HCT116 (cell line): ENCODE data around the gene SGSM2. TPM values are rescaled to one million over a fixed set of nuclear protein-coding genes. Genes with fewer than 3 reads are reported as not detected.

Source experiments
- ATAC-seq: fragments of 200-7000 bp; cut with Tn5 transposase; 2 replicates; pipeline ENCODE4 v1.9.1; 2020; ENCODE audit warnings: mild to moderate bottlenecking, moderate library complexity
- BruUV-seq: library from RNA; stranded (reverse); fragments of 400-500 nt; replicated peaks from 2 replicates; lab custom pipeline; 2021; lab: Mats Ljungman, UMichigan
- CTCF ChIA-PET: fragments of 300-600 bp; sonication (Branson Sonifier 250); formaldehyde crosslinking; loops from one replicate; lab custom pipeline; 2021; ENCODE audit warnings: antibody characterized with exemption; lab: Charles Lee
- POLR2A ChIA-PET: fragments of 300-600, 350-600 bp; sonication (Branson Sonifier 250); formaldehyde crosslinking; loops from one replicate; lab custom pipeline; 2021; ENCODE audit warnings: antibody characterized with exemption; lab: Charles Lee
- RAD21 ChIA-PET, 2 experiments: fragments of 300-600 bp; sonication (Branson Sonifier 250); formaldehyde crosslinking; loops; one replicate each; lab custom pipeline; 2023; ENCODE audit warnings: low total read pairs in 2 of 2; ENCODE audit not compliant: uncharacterized antibody in 2 of 2, unreplicated experiment in 2 of 2, low non-redundant PET in 1 of 2; lab: Charles Lee
- DNase-seq: peaks from one replicate; pipeline ENCODE4 v3.0.0-alpha.2; 2010; ENCODE audit warnings: low read depth, low spot score
- H2AFZ ChIP-seq: fragments of 200-600 bp; shearing (Covaris generic), sonication (generic); 2 replicates; pipeline ENCODE4 v1.6.1; 2017; ENCODE audit warnings: low read depth, mixed run types, mixed read lengths, antibody characterized with exemption, low read length; ENCODE audit not compliant: poor library complexity, severe bottlenecking
- H3K27ac ChIP-seq: 2 replicates; pipeline ENCODE4 v1.5.1; 2012; ENCODE audit warnings: low read depth, low read length
- H3K27me3 ChIP-seq: fragments of 200-600 bp; sonication (generic); 2 replicates; pipeline ENCODE4 v1.6.1; 2016; ENCODE audit warnings: mixed run types, low read length, mixed read lengths; ENCODE audit not compliant: insufficient read depth
- H3K36me3 ChIP-seq, 2 experiments: fragments of 200-500 bp in 1 of 2; fragments of 200-600 bp in 1 of 2; sonication (Bioruptor generic) in 1 of 2; sonication (generic) in 1 of 2; 2 replicates each; pipeline versions ENCODE4 v1.5.1 to v1.6.1; 2014 to 2016; ENCODE audit warnings: low read length in 2 of 2, inconsistent platforms in 1 of 2, mixed read lengths in 1 of 2, mixed run types in 1 of 2; ENCODE audit not compliant: insufficient read depth in 2 of 2, control insufficient read depth in 1 of 2
- H3K4me1 ChIP-seq, 2 experiments: fragments of 200-600 bp in 1 of 2; sonication (generic) in 1 of 2; 2 replicates each; pipeline versions ENCODE4 v1.5.1 to v1.6.1; 2012 to 2017; ENCODE audit warnings: low read length in 2 of 2, inconsistent platforms in 1 of 2, mild to moderate bottlenecking in 1 of 2, mixed read lengths in 1 of 2, mixed run types in 1 of 2, moderate library complexity in 1 of 2; ENCODE audit not compliant: insufficient read depth in 2 of 2, control insufficient read depth in 1 of 2
- H3K4me2 ChIP-seq: fragments of 200-600 bp; sonication (generic); 2 replicates; pipeline ENCODE4 v1.6.1; 2017; ENCODE audit warnings: mixed run types, low read length, mixed read lengths
- H3K4me3 ChIP-seq, 2 experiments: fragments of 200-600 bp in 1 of 2; sonication (generic) in 1 of 2; replicated peaks in 1 of 2; 2 replicates each; pipeline ENCODE4 v1.5.1; 2011 to 2016; ENCODE audit warnings: low read length in 2 of 2, control low read depth in 1 of 2, low read depth in 1 of 2, mild to moderate bottlenecking in 1 of 2, mixed read lengths in 1 of 2, mixed run types in 1 of 2
- H3K79me2 ChIP-seq: fragments of 200-600 bp; sonication (generic); 2 replicates; pipeline ENCODE4 v1.6.1; 2017; ENCODE audit warnings: mild to moderate bottlenecking, mixed run types, low read length, moderate library complexity, mixed read lengths; ENCODE audit not compliant: insufficient read depth
- H3K9ac ChIP-seq: fragments of 200-600 bp; sonication (generic); 2 replicates; pipeline ENCODE4 v1.6.1; 2016; ENCODE audit warnings: low read length, mixed read lengths
- H3K9me2 ChIP-seq: fragments of 200-600 bp; sonication (generic), shearing (Covaris generic); 2 replicates; pipeline ENCODE4 v1.6.1; 2017; ENCODE audit warnings: mixed run types, mild to moderate bottlenecking, moderate library complexity; ENCODE audit not compliant: insufficient read depth
- H3K9me3 ChIP-seq, 2 experiments: fragments of 200-500 bp in 1 of 2; fragments of 200-600 bp in 1 of 2; sonication (Bioruptor generic) in 1 of 2; sonication (generic) in 1 of 2; 2 replicates each; pipeline ENCODE4 v1.6.1; 2014 to 2017; ENCODE audit warnings: low read length in 2 of 2, mixed read lengths in 2 of 2, inconsistent platforms in 1 of 2, low read depth in 1 of 2, mild to moderate bottlenecking in 1 of 2, mixed run types in 1 of 2, moderate library complexity in 1 of 2; ENCODE audit not compliant: control insufficient read depth in 1 of 2, insufficient read depth in 1 of 2
- H4K20me1 ChIP-seq: fragments of 200-600 bp; sonication (generic), shearing (Covaris generic); 2 replicates; pipeline ENCODE4 v1.6.1; 2017; ENCODE audit warnings: mixed run types, mild to moderate bottlenecking, moderate library complexity; ENCODE audit not compliant: insufficient read depth
- CBX3 ChIP-seq: IDR thresholded peaks from 2 replicates; pipeline ENCODE4 v1.6.1; 2012; ENCODE audit warnings: low read depth
- EGR1 ChIP-seq: IDR thresholded peaks from 2 replicates; pipeline ENCODE4 v1.6.1; 2012; ENCODE audit warnings: low read depth
- ELF1 ChIP-seq: IDR thresholded peaks from 2 replicates; pipeline ENCODE4 v1.6.1; 2012; ENCODE audit warnings: low read depth, borderline replicate concordance
- EZH2 ChIP-seq: fragments of 200-600 bp; sonication (generic); IDR thresholded peaks from 2 replicates; pipeline ENCODE4 v1.6.1; 2017; ENCODE audit warnings: antibody characterized with exemption, mixed run types
- POLR2A ChIP-seq: IDR thresholded peaks from 2 replicates; pipeline ENCODE4 v1.7.0; 2011; ENCODE audit warnings: borderline replicate concordance; ENCODE audit not compliant: insufficient read depth, insufficient read length; ENCODE audit errors: extremely low read depth
- POLR2AphosphoS5 ChIP-seq: IDR thresholded peaks from 2 replicates; pipeline ENCODE4 v1.6.1; 2011; ENCODE audit warnings: mild to moderate bottlenecking, low read depth, low read length, moderate library complexity
- REST ChIP-seq: IDR thresholded peaks from 2 replicates; pipeline ENCODE4 v1.6.1; 2012; ENCODE audit warnings: low read depth
- SP1 ChIP-seq: IDR thresholded peaks from 2 replicates; pipeline ENCODE4 v1.6.1; 2012; ENCODE audit warnings: low read depth
- SRF ChIP-seq: IDR thresholded peaks from 2 replicates; pipeline ENCODE4 v1.6.1; 2012; ENCODE audit warnings: low read depth
- YY1 ChIP-seq: IDR thresholded peaks from 2 replicates; pipeline ENCODE4 v1.6.1; 2011; ENCODE audit warnings: low read length, low read depth, moderate library complexity, mild to moderate bottlenecking; ENCODE audit not compliant: insufficient replicate concordance; ENCODE audit errors: extremely low read depth
- intact Hi-C: fragments of 100-400 bp; cut with micrococcal nuclease; formaldehyde crosslinking; loops from 2 replicates; pipeline ENCODE4 v1.10.0; 2022
- total RNA-seq: library from RNA; stranded (reverse); gene quantifications from one replicate; pipeline ENCODE4 v1.2.1, GENCODE V29; 2021; ENCODE audit not compliant: unreplicated experiment
- TF ChIP-seq, protein P1 (sequence below), 3 experiments: fragments of 200-600 bp in 1 of 3; sonication (generic) in 1 of 3; IDR thresholded peaks in 2 of 3; conservative IDR thresholded peaks in 1 of 3; 2 replicates each; pipeline ENCODE4 v1.5.1; 2012 to 2017; ENCODE audit warnings: low read depth in 2 of 3, low read length in 2 of 3, antibody characterized with exemption in 1 of 3, borderline replicate concordance in 1 of 3, control low read depth in 1 of 3, mild to moderate bottlenecking in 1 of 3, mixed read lengths in 1 of 3, mixed run types in 1 of 3, moderate library complexity in 1 of 3; ENCODE audit not compliant: insufficient read depth in 1 of 3

SGSM2 gene
- total RNA-seq, 1 experiment from 2014 or later: 68.1 TPM

GRCh38 chr17:2372180-2372579, 34.9 kb downstream of the SGSM2 start:
- Histone ChIP-seq H3K4me2 (no peak overlapping the region), H3K27me3 (no peaks in the 10 kb centered on the region), H3K4me1 (no peaks in the 10 kb centered on the region), H3K36me3 (peaks cover 0 to 2% of the 10 kb centered on the region in 2 experiments; a peak in 2 of 4 replicates), H2AFZ (no peak overlapping the region), H3K27ac (no peak overlapping the region), H3K9me3 (no peaks in the 10 kb centered on the region), H4K20me1 (no peaks in the 10 kb centered on the region), H3K9ac (no peak overlapping the region), H3K4me3 (no peak overlapping the region), H3K79me2 (no peaks in the 10 kb centered on the region), H3K9me2 (no peaks in the 10 kb centered on the region)
- ChIA-PET POLR2A (no interaction called here), RAD21 (no interaction called here), CTCF (no interaction called here)
- TF ChIP-seq ELF1 (no peak), EGR1 (no peak)
- no TSS peak for BruUV-seq
- DNase-seq: no peak
- intact Hi-C loops: no loop called here
- no peak for ATAC-seq

DNA sequence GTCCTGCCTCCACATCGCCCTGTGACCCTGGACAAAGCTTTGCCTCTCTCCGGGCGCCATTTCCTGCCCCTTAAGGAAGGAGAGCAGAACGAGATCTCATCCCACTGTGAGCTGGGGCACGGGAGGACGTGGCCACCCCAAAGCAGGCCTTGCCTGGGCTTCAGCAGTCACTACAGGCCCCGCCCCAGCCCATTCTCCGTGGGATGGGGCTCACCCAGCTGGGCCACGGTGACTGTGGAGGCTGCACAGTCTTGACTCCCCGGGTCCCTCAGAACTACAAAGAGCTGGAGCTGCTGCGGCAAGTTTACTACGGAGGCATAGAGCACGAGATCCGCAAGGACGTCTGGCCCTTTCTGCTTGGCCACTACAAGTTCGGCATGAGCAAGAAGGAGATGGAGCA, 35.4 kb downstream of the SGSM2 start:
- Histone ChIP-seq H3K4me1 (no peaks in the 10 kb centered on the region), H3K79me2 (no peaks in the 10 kb centered on the region), H3K36me3 (peaks cover 2 to 3% of the 10 kb centered on the region in 2 experiments; a peak in 2 of 4 replicates), H2AFZ (no peak overlapping the region), H3K9ac (no peak overlapping the region), H3K27me3 (no peaks in the 10 kb centered on the region), H3K4me3 (no peak overlapping the region), H3K9me3 (no peaks in the 10 kb centered on the region), H4K20me1 (no peaks in the 10 kb centered on the region), H3K9me2 (no peaks in the 10 kb centered on the region), H3K27ac (no peak overlapping the region), H3K4me2 (no peak overlapping the region)
- intact Hi-C loops: no loop called here
- no peak for DNase-seq
- POLR2A ChIA-PET: no interaction called here
- no peak for ATAC-seq
- no TSS peak for BruUV-seq
- RAD21 ChIA-PET: no interaction called here
- CTCF ChIA-PET: no interaction called here
- TF ChIP-seq SRF: no peak
- TF ChIP-seq CBX3: no peak
- no peak for TF ChIP-seq YY1
- TF ChIP-seq SP1: no peak
- TF ChIP-seq, protein P1, sequence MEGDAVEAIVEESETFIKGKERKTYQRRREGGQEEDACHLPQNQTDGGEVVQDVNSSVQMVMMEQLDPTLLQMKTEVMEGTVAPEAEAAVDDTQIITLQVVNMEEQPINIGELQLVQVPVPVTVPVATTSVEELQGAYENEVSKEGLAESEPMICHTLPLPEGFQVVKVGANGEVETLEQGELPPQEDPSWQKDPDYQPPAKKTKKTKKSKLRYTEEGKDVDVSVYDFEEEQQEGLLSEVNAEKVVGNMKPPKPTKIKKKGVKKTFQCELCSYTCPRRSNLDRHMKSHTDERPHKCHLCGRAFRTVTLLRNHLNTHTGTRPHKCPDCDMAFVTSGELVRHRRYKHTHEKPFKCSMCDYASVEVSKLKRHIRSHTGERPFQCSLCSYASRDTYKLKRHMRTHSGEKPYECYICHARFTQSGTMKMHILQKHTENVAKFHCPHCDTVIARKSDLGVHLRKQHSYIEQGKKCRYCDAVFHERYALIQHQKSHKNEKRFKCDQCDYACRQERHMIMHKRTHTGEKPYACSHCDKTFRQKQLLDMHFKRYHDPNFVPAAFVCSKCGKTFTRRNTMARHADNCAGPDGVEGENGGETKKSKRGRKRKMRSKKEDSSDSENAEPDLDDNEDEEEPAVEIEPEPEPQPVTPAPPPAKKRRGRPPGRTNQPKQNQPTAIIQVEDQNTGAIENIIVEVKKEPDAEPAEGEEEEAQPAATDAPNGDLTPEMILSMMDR (IDR thresholded peaks at IDR 0.05 in 2 of 3, conservative IDR thresholded peaks at IDR 0.05 in 1 of 3; ENCODE audit: borderline replicate concordance in 1 of 3, insufficient read depth in 1 of 3, low read depth in 2 of 3, low read length in 2 of 3): no peak
- no peak for TF ChIP-seq POLR2A
- no peak for TF ChIP-seq POLR2AphosphoS5
- TF ChIP-seq EZH2: no peak
- TF ChIP-seq REST: no peak
